Measurements from ENCODE around the gene TASOR. TPM values are rescaled to one million over a fixed set of nuclear protein-coding genes. Genes with fewer than 3 reads are reported as not detected.
"Not testable (repeated sequence)": the region's sequence is repeated elsewhere in the genome, so short reads cannot be mapped to it uniquely, and the experiment has no call there.

Gene TASOR
- polyA plus RNA-seq (2013, experiment 1 of 2): 29.9 TPM
- polyA plus RNA-seq (2013, experiment 2 of 2): 39.9 TPM

- Histone ChIP-seq H3K4me1 (ENCODE audit: insufficient read depth, low read length) (peaks cover 31% of the 10 kb centered on the region), H3K36me3 (ENCODE audit: insufficient read depth, low read length) (peaks cover 11% of the 10 kb centered on the region), H3K4me3 (ENCODE audit: low read length) (peak within 1 kb of the TSS; percentile 90), H3K9ac (ENCODE audit: low read depth, low read length) (peak within 1 kb of the TSS; percentile 98), H3K9me3 (ENCODE audit: insufficient read depth, low read depth, low read length) (peaks cover 9% of the 10 kb centered on the region), H3K27me3 (ENCODE audit: insufficient read depth, low read length) (peaks cover 25% of the 10 kb centered on the region), H3K27ac (ENCODE audit: low read depth, low read length) (peak within 1 kb of the TSS; percentile 98)
- 28% methylated on average over 68 of the region's 68 CpGs for WGBS
Measured at GRCh38 chr3:56683122-56683817, at the start of gene TASOR. Gene TASOR (minus strand): TSS chr3:56683265. CDS start chr3:56683006, 259 bp downstream.

GRCh38 chr3:56732109-56732508, 49.0 kb upstream of the TASOR start:
- Histone ChIP-seq H3K36me3 (ENCODE audit: insufficient read depth, low read length) (no peaks in the 10 kb centered on the region), H3K4me3 (ENCODE audit: low read length) (no peak overlapping the region), H3K9ac (ENCODE audit: low read depth, low read length) (no peak overlapping the region), H3K9me3 (ENCODE audit: insufficient read depth, low read depth, low read length) (no peaks in the 10 kb centered on the region), H3K27me3 (ENCODE audit: insufficient read depth, low read length) (no peaks in the 10 kb centered on the region), H3K4me1 (ENCODE audit: insufficient read depth, low read length) (peaks cover 8% of the 10 kb centered on the region), H3K27ac (ENCODE audit: low read depth, low read length) (no peak overlapping the region)
- WGBS: 88% methylated on average over 8 of the region's 8 CpGs

- no peaks in the 10 kb centered on the region for H3K27me3 ChIP-seq (ENCODE audit: insufficient read depth, low read length)
- WGBS: 92% methylated on average over 3 of the region's 3 CpGs
- H3K4me1 ChIP-seq (ENCODE audit: insufficient read depth, low read length): no peaks in the 10 kb centered on the region
- no peak overlapping the region for H3K9ac ChIP-seq (ENCODE audit: low read depth, low read length)
- H3K4me3 ChIP-seq (ENCODE audit: low read length): no peak overlapping the region
- no peaks in the 10 kb centered on the region for H3K36me3 ChIP-seq (ENCODE audit: insufficient read depth, low read length)
- H3K27ac ChIP-seq (ENCODE audit: low read depth, low read length): no peak overlapping the region
- no peaks in the 10 kb centered on the region for H3K9me3 ChIP-seq (ENCODE audit: insufficient read depth, low read depth, low read length)
Measured at GRCh38 chr3:56725175-56725574, 42.1 kb upstream of the TASOR start.

DNA sequence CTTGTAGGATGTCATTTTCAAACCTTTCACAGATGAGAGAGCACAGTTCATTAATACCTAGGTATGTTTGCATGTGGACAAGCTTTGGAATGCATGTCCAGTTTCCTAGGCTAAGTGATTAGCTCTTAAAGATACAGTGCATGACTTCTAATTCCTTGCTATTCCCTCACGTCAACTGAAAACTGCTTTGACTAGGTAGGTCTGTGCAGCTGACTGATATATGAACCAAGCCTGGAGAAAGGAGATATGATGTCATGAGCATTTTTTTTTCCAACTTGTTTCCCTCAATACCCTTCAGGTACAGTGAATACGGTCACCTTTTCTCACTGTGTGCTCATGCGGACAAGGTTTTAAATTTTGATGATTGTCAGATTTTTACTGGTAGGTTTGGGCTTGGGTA, 41.6 kb upstream of the TASOR start:
- Histone ChIP-seq H3K9ac (ENCODE audit: low read depth, low read length) (no peak overlapping the region), H3K9me3 (ENCODE audit: insufficient read depth, low read depth, low read length) (no peaks in the 10 kb centered on the region), H3K36me3 (ENCODE audit: insufficient read depth, low read length) (no peaks in the 10 kb centered on the region), H3K4me1 (ENCODE audit: insufficient read depth, low read length) (no peaks in the 10 kb centered on the region), H3K27me3 (ENCODE audit: insufficient read depth, low read length) (no peaks in the 10 kb centered on the region), H3K4me3 (ENCODE audit: low read length) (no peak overlapping the region), H3K27ac (ENCODE audit: low read depth, low read length) (no peak overlapping the region)
- WGBS: 100% methylated on average over 3 of the region's 3 CpGs

- Histone ChIP-seq H3K9me3 (ENCODE audit: insufficient read depth, low read depth, low read length) (no peaks in the 10 kb centered on the region; the same call in 1 of the 2 replicates), H3K4me3 (ENCODE audit: low read length) (no peak overlapping the region), H3K9ac (ENCODE audit: low read depth, low read length) (no peak overlapping the region), H3K27ac (ENCODE audit: low read depth, low read length) (no peak overlapping the region), H3K4me1 (ENCODE audit: insufficient read depth, low read length) (no peaks in the 10 kb centered on the region), H3K27me3 (ENCODE audit: insufficient read depth, low read length) (no peaks in the 10 kb centered on the region), H3K36me3 (ENCODE audit: insufficient read depth, low read length) (no peaks in the 10 kb centered on the region)
Measured at GRCh38 chr3:56720849-56721248, 37.8 kb upstream of the TASOR start.

- not testable (repeated sequence) for H3K27me3 ChIP-seq (ENCODE audit: insufficient read depth, low read length); H3K9me3 ChIP-seq (ENCODE audit: insufficient read depth, low read depth, low read length); H3K9ac ChIP-seq (ENCODE audit: low read depth, low read length); H3K4me3 ChIP-seq (ENCODE audit: low read length); H3K4me1 ChIP-seq (ENCODE audit: insufficient read depth, low read length); H3K27ac ChIP-seq (ENCODE audit: low read depth, low read length); H3K36me3 ChIP-seq (ENCODE audit: insufficient read depth, low read length)
- WGBS: 97% methylated on average over 21 of the region's 21 CpGs
Measured at GRCh38 chr3:56718809-56719208, 35.7 kb upstream of the TASOR start.

GRCh38 chr3:56711344-56711743, 28.3 kb upstream of the TASOR start:
- no peak overlapping the region for H3K9ac ChIP-seq (ENCODE audit: low read depth, low read length)
- peaks cover 5% of the 10 kb centered on the region; the same call in 1 of the 2 replicates for H3K9me3 ChIP-seq (ENCODE audit: insufficient read depth, low read depth, low read length)
- WGBS: 95% methylated on average over 2 of the region's 2 CpGs
- H3K27ac ChIP-seq (ENCODE audit: low read depth, low read length): no peak overlapping the region
- H3K36me3 ChIP-seq (ENCODE audit: insufficient read depth, low read length): no peaks in the 10 kb centered on the region
- no peaks in the 10 kb centered on the region for H3K27me3 ChIP-seq (ENCODE audit: insufficient read depth, low read length)
- no peaks in the 10 kb centered on the region for H3K4me1 ChIP-seq (ENCODE audit: insufficient read depth, low read length)
- H3K4me3 ChIP-seq (ENCODE audit: low read length): no peak overlapping the region

GRCh38 chr3:56707412-56707811, 24.3 kb upstream of the TASOR start:
- H3K9ac ChIP-seq (ENCODE audit: low read depth, low read length); H3K4me1 ChIP-seq (ENCODE audit: insufficient read depth, low read length); H3K4me3 ChIP-seq (ENCODE audit: low read length); H3K36me3 ChIP-seq (ENCODE audit: insufficient read depth, low read length); H3K27me3 ChIP-seq (ENCODE audit: insufficient read depth, low read length); H3K27ac ChIP-seq (ENCODE audit: low read depth, low read length); H3K9me3 ChIP-seq (ENCODE audit: insufficient read depth, low read depth, low read length): not testable (repeated sequence)
- WGBS: 81% methylated on average over 4 of the region's 6 CpGs

DNA sequence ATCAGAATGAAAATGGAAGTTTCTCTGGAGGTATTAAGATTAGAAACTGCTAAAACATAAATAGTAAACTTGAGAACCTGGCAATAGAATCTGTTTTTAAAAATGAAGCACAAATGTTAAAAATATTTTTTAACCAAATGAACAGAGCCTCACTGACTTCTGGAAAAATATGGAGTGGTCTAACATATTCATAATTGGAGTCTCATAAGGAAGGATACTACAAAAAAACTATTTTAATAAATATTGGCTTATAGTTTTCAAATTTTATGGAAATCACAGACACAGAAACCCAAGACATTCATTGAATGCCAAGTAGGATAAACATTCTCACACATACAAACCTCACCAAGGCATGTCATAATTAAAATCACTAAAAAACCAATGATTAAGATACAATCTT, 23.6 kb upstream of the TASOR start:
- H3K4me1 ChIP-seq (ENCODE audit: insufficient read depth, low read length): no peaks in the 10 kb centered on the region
- H3K4me3 ChIP-seq (ENCODE audit: low read length): no peak overlapping the region
- H3K9me3 ChIP-seq (ENCODE audit: insufficient read depth, low read depth, low read length): no peaks in the 10 kb centered on the region
- no peak overlapping the region for H3K27ac ChIP-seq (ENCODE audit: low read depth, low read length)
- no peaks in the 10 kb centered on the region for H3K36me3 ChIP-seq (ENCODE audit: insufficient read depth, low read length)
- H3K9ac ChIP-seq (ENCODE audit: low read depth, low read length): no peak overlapping the region
- H3K27me3 ChIP-seq (ENCODE audit: insufficient read depth, low read length): no peaks in the 10 kb centered on the region

DNA sequence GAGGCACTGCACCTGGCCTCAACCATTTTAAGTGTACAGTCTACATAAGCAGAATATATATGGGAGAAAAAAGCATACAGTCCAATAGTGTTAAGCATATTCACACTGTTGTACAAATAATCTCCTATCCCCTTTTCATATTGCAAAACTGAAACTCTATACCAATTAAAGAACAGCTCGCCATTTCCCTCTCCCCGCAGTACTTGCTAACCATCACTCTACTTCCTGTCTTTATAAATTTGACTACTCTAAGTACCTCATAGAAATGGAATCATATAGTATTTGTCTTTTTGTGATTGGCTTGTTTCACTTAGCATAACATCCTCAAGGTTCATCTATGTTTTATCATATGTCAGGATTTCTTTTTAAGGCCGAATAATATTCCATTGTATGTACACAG, 21.6 kb upstream of the TASOR start:
- Histone ChIP-seq H3K4me3 (ENCODE audit: low read length) (no peak overlapping the region), H3K27ac (ENCODE audit: low read depth, low read length) (no peak overlapping the region), H3K9ac (ENCODE audit: low read depth, low read length) (no peak overlapping the region), H3K36me3 (ENCODE audit: insufficient read depth, low read length) (no peaks in the 10 kb centered on the region), H3K27me3 (ENCODE audit: insufficient read depth, low read length) (no peaks in the 10 kb centered on the region), H3K4me1 (ENCODE audit: insufficient read depth, low read length) (peaks cover 7% of the 10 kb centered on the region), H3K9me3 (ENCODE audit: insufficient read depth, low read depth, low read length) (no peaks in the 10 kb centered on the region)
- 97% methylated on average over 3 of the region's 3 CpGs for WGBS

DNA sequence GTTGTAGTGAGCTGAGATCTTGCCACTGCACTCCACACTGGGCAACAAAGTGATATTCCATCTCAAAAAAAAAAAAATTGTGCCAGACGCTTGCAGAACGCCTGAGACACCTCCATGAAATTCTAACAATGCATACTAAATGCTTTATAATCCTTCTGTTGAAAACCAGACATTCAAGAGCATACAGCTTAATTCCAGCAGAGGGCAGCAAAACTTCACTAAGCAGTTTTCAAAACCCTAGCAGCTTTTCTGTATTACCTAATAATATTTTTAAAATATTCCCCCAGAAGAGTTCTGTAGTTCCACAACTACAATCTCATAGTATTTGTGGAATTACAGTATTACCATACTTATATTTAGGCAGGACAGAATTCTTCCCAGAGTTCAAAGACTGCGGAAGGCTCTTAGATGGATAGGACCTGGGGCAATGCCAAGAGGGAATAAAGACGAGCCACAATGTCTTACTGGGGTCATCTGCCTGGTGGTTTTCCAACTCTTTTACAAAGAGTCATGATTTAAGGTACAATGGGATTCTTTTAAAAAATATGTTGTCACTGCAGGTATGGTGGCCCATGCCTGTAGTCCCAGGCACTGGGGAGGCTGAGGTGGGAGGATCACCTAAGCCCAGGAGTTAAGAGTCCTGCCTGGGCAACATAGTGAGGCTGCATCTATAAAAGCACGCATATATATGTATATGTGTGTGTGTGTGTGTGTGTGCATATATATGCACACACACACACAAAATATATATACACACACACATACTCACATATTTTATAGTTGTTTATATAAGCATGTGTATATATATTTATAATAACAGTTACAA, 19.6 kb upstream of the TASOR start:
- Histone ChIP-seq H3K4me1 (ENCODE audit: insufficient read depth, low read length) (peaks cover 7% of the 10 kb centered on the region), H3K36me3 (ENCODE audit: insufficient read depth, low read length) (no peaks in the 10 kb centered on the region), H3K27ac (ENCODE audit: low read depth, low read length) (no peak overlapping the region), H3K4me3 (ENCODE audit: low read length) (no peak overlapping the region), H3K27me3 (ENCODE audit: insufficient read depth, low read length) (no peaks in the 10 kb centered on the region), H3K9me3 (ENCODE audit: insufficient read depth, low read depth, low read length) (no peaks in the 10 kb centered on the region), H3K9ac (ENCODE audit: low read depth, low read length) (no peak overlapping the region)
- 56% methylated on average over 4 of the region's 5 CpGs for WGBS
